ENCODE data around the gene FGF1.

The FGF1 gene

GRCh38 chr5:142671266-142671665, 14.6 kb downstream of the FGF1 start:
- TF ChIP-seq ZBTB48 (tag by site-specific recombination; IDR thresholded peaks at IDR 0.05): no peak
- no peak for TF ChIP-seq ZNF10 (tag by site-specific recombination; IDR thresholded peaks at IDR 0.05)
- no peak for TF ChIP-seq PATZ1 (tag by site-specific recombination; IDR thresholded peaks at IDR 0.05)
- TF ChIP-seq, protein P1, sequence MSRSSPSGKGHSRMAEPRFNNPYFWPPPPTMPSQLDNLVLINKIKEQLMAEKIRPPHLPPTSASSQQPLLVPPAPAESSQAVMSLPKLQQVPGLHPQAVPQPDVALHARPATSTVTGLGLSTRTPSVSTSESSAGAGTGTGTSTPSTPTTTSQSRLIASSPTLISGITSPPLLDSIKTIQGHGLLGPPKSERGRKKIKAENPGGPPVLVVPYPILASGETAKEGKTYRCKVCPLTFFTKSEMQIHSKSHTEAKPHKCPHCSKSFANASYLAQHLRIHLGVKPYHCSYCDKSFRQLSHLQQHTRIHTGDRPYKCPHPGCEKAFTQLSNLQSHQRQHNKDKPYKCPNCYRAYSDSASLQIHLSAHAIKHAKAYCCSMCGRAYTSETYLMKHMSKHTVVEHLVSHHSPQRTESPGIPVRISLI (tag by site-specific recombination; IDR thresholded peaks at IDR 0.05): no peak
- TF ChIP-seq ZNF548 (tag by site-specific recombination; IDR thresholded peaks at IDR 0.05): no peak
- TF ChIP-seq YY1 (tag by site-specific recombination; IDR thresholded peaks at IDR 0.05): no peak
- TF ChIP-seq, protein P2, sequence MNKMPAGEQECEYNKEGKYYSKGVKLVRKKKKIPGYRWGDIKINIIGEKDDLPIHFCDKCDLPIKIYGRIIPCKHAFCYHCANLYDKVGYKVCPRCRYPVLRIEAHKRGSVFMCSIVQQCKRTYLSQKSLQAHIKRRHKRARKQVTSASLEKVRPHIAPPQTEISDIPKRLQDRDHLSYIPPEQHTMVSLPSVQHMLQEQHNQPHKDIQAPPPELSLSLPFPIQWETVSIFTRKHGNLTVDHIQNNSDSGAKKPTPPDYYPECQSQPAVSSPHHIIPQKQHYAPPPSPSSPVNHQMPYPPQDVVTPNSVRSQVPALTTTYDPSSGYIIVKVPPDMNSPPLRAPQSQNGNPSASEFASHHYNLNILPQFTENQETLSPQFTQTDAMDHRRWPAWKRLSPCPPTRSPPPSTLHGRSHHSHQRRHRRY (tag by site-specific recombination; IDR thresholded peaks at IDR 0.05): no peak
- TF ChIP-seq ZNF488 (tag by site-specific recombination; IDR thresholded peaks at IDR 0.05): no peak
- no peak for TF ChIP-seq ZNF341 (tag by site-specific recombination; IDR thresholded peaks at IDR 0.05; ENCODE audit: low read depth)
- TF ChIP-seq ZSCAN5A (tag by site-specific recombination; IDR thresholded peaks at IDR 0.05): no peak
- no peak for TF ChIP-seq ZNF610 (tag by site-specific recombination; IDR thresholded peaks at IDR 0.05; ENCODE audit: borderline replicate concordance)
- TF ChIP-seq, protein P3, sequence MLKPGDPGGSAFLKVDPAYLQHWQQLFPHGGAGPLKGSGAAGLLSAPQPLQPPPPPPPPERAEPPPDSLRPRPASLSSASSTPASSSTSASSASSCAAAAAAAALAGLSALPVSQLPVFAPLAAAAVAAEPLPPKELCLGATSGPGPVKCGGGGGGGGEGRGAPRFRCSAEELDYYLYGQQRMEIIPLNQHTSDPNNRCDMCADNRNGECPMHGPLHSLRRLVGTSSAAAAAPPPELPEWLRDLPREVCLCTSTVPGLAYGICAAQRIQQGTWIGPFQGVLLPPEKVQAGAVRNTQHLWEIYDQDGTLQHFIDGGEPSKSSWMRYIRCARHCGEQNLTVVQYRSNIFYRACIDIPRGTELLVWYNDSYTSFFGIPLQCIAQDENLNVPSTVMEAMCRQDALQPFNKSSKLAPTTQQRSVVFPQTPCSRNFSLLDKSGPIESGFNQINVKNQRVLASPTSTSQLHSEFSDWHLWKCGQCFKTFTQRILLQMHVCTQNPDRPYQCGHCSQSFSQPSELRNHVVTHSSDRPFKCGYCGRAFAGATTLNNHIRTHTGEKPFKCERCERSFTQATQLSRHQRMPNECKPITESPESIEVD (tag by site-specific recombination; IDR thresholded peaks at IDR 0.05): no peak
- no peak for TF ChIP-seq ZNF670 (tag by site-specific recombination; IDR thresholded peaks at IDR 0.05; ENCODE audit: low read depth)
- TF ChIP-seq GLIS1 (tag by site-specific recombination; IDR thresholded peaks at IDR 0.05): no peak
- TF ChIP-seq ZNF391 (tag by site-specific recombination; IDR thresholded peaks at IDR 0.05; ENCODE audit: borderline replicate concordance, low read depth): no peak
- TF ChIP-seq, protein P4, sequence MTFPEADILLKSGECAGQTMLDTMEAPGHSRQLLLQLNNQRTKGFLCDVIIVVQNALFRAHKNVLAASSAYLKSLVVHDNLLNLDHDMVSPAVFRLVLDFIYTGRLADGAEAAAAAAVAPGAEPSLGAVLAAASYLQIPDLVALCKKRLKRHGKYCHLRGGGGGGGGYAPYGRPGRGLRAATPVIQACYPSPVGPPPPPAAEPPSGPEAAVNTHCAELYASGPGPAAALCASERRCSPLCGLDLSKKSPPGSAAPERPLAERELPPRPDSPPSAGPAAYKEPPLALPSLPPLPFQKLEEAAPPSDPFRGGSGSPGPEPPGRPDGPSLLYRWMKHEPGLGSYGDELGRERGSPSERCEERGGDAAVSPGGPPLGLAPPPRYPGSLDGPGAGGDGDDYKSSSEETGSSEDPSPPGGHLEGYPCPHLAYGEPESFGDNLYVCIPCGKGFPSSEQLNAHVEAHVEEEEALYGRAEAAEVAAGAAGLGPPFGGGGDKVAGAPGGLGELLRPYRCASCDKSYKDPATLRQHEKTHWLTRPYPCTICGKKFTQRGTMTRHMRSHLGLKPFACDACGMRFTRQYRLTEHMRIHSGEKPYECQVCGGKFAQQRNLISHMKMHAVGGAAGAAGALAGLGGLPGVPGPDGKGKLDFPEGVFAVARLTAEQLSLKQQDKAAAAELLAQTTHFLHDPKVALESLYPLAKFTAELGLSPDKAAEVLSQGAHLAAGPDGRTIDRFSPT (tag by site-specific recombination; IDR thresholded peaks at IDR 0.05): no peak
- no peak for TF ChIP-seq ZNF585B (tag by site-specific recombination; IDR thresholded peaks at IDR 0.05)
- TF ChIP-seq, protein P5, sequence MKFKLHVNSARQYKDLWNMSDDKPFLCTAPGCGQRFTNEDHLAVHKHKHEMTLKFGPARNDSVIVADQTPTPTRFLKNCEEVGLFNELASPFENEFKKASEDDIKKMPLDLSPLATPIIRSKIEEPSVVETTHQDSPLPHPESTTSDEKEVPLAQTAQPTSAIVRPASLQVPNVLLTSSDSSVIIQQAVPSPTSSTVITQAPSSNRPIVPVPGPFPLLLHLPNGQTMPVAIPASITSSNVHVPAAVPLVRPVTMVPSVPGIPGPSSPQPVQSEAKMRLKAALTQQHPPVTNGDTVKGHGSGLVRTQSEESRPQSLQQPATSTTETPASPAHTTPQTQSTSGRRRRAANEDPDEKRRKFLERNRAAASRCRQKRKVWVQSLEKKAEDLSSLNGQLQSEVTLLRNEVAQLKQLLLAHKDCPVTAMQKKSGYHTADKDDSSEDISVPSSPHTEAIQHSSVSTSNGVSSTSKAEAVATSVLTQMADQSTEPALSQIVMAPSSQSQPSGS (tag by site-specific recombination; IDR thresholded peaks at IDR 0.05; ENCODE audit: low read depth): no peak
- no peak for TF ChIP-seq ZNF626 (tag by site-specific recombination; IDR thresholded peaks at IDR 0.05)
- H3K36me3 ChIP-seq (ENCODE audit: control insufficient read depth in 2 of 2, insufficient read depth in 1 of 2, low read length in 2 of 2): no peaks in the 10 kb centered on the region
- H3K4me1 ChIP-seq (ENCODE audit: control insufficient read depth, insufficient read depth, low read length): no peaks in the 10 kb centered on the region
- no peak overlapping the region for H3K27ac ChIP-seq (ENCODE audit: extremely low read depth, low read depth, low read length)
- ChIA-PET POLR2A (no interaction called here), CTCF (interaction anchor here (0.6 to 4.5 kb wide), 7 partner anchors 15 to 298 kb away, joined by 3 to 28 read pairs (median 3); no protein-coding TSS in a partner anchor)
- H3K4me3 ChIP-seq (ENCODE audit: low read depth, low read length): no peak overlapping the region
- H3K9me3 ChIP-seq (ENCODE audit: control insufficient read depth, insufficient read depth, low read depth, low read length): no peaks in the 10 kb centered on the region
